Measurements from ENCODE around the gene GPC2. TPM values are rescaled to one million over a fixed set of nuclear protein-coding genes. Genes with fewer than 3 reads are reported as not detected.

Gene GPC2
- total RNA-seq, 1 donor from 2014 or later: 17.0 TPM

DNA sequence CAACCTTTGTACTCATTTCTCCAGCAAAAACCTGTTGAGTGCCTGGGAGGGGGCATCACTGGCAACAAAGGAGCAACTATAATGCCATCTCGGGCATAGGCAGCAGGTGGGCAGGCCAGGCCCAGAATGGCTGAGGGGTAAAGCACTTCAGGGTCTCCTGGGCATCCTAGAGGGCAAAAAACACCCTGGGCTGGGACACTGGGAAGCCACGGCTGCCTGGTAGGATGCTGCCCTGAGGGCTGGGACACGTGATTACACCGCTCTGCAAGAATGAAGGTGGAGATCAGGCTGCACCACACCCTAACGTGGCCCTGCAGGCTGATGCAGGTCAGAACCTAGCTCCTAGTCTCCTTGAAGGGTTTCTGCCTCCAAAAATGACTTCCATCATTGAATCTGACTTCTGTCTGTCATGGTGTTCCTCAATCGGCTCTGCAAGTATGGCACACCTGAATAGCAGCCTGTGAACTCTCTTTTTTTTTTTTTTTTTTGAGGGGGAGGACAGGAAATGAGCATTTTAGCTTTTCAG, 14.1 kb downstream of the GPC2 start:
- H4K20me1 ChIP-seq (ENCODE audit: low read depth): peaks cover under 1% of the 10 kb centered on the region

DNA sequence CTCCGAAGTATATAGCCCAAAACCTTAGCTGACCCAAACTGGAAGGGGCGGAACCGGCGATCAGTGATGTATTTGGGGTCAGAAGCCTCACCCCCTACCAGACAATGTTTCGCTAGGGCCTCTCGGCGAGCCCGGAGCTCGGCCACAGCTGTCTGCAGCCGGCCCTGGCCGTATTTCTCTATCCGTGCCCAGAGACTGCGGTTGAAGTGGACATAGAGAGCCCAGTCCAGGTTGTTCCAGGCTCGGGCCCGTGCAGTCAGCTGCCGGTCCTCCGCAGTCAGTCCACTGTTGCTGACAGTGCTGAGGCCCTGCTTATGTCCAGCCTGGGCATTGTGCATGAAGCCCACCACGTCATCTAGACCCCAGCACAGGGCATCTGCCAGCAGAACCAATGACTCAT, 17.1 kb downstream of the GPC2 start:
- H4K20me1 ChIP-seq (ENCODE audit: low read depth): peaks cover 26% of the 10 kb centered on the region
- Mint-ChIP-seq H3K4me1 (peaks cover 19% of the 10 kb centered on the region), H3K9me3 (no peaks in the 10 kb centered on the region), H3K36me3 (peaks cover 3% of the 10 kb centered on the region), H3K4me3 (peak overlapping the region; percentile 86), H3K27ac (no peak overlapping the region), H3K27me3 (ENCODE audit: insufficient read depth, low read depth) (peaks cover 16% of the 10 kb centered on the region)
- H3K79me2 ChIP-seq (ENCODE audit: low read depth): no peaks in the 10 kb centered on the region
- H3K4me3 ChIP-seq: no peak overlapping the region
- H3K36me3 ChIP-seq: no peaks in the 10 kb centered on the region
- no peak overlapping the region for H2AFZ ChIP-seq (replicated peaks)
- no peak for DNase-seq (ENCODE audit: low spot score)
- TF ChIP-seq EZH2 (IDR thresholded peaks at IDR 0.05): no peak
- TF ChIP-seq EZH2phosphoT487 (IDR thresholded peaks at IDR 0.05): no peak
- TF ChIP-seq, protein P1, sequence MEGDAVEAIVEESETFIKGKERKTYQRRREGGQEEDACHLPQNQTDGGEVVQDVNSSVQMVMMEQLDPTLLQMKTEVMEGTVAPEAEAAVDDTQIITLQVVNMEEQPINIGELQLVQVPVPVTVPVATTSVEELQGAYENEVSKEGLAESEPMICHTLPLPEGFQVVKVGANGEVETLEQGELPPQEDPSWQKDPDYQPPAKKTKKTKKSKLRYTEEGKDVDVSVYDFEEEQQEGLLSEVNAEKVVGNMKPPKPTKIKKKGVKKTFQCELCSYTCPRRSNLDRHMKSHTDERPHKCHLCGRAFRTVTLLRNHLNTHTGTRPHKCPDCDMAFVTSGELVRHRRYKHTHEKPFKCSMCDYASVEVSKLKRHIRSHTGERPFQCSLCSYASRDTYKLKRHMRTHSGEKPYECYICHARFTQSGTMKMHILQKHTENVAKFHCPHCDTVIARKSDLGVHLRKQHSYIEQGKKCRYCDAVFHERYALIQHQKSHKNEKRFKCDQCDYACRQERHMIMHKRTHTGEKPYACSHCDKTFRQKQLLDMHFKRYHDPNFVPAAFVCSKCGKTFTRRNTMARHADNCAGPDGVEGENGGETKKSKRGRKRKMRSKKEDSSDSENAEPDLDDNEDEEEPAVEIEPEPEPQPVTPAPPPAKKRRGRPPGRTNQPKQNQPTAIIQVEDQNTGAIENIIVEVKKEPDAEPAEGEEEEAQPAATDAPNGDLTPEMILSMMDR (IDR thresholded peaks at IDR 0.05): no peak
- no peaks in the 10 kb centered on the region for H3K4me1 ChIP-seq
- H3K9me3 ChIP-seq (ENCODE audit: low read depth): no peaks in the 10 kb centered on the region
- no peak overlapping the region for H3K27ac ChIP-seq
- H3K9ac ChIP-seq: no peak overlapping the region
- H3F3A ChIP-seq (ENCODE audit: low read depth): peaks cover 24% of the 10 kb centered on the region
- H3K4me2 ChIP-seq: no peak overlapping the region
- no peaks in the 10 kb centered on the region for H3K27me3 ChIP-seq

More for the DNA sequence above, 14.1 kb downstream of the GPC2 start:
- H3K4me2 ChIP-seq: no peak overlapping the region
- peaks cover 22% of the 10 kb centered on the region for H3K27me3 ChIP-seq
- H3K4me3 Mint-ChIP-seq: no peak overlapping the region
- H3K4me1 Mint-ChIP-seq: peaks cover 27% of the 10 kb centered on the region
- H2AFZ ChIP-seq (replicated peaks): no peak overlapping the region
- H3K27ac ChIP-seq: no peak overlapping the region
- peaks cover 26% of the 10 kb centered on the region for H3K27me3 Mint-ChIP-seq (ENCODE audit: insufficient read depth, low read depth)
- DNase-seq (ENCODE audit: low spot score): no peak
- peaks cover 22% of the 10 kb centered on the region for H3F3A ChIP-seq (ENCODE audit: low read depth)
- H3K36me3 ChIP-seq: no peaks in the 10 kb centered on the region
- H3K9ac ChIP-seq: no peak overlapping the region
- H3K4me3 ChIP-seq: no peak overlapping the region
- no peaks in the 10 kb centered on the region for H3K9me3 Mint-ChIP-seq
- peaks cover 14% of the 10 kb centered on the region for H3K4me1 ChIP-seq
- no peak for TF ChIP-seq EZH2phosphoT487 (IDR thresholded peaks at IDR 0.05)
- TF ChIP-seq EZH2 (IDR thresholded peaks at IDR 0.05): no peak
- TF ChIP-seq, protein P1 (IDR thresholded peaks at IDR 0.05): no peak
- H3K9me3 ChIP-seq (ENCODE audit: low read depth): no peaks in the 10 kb centered on the region
- no peaks in the 10 kb centered on the region for H3K36me3 Mint-ChIP-seq
- no peaks in the 10 kb centered on the region for H3K79me2 ChIP-seq (ENCODE audit: low read depth)
- peak overlapping the region; percentile 14 for H3K27ac Mint-ChIP-seq

DNA sequence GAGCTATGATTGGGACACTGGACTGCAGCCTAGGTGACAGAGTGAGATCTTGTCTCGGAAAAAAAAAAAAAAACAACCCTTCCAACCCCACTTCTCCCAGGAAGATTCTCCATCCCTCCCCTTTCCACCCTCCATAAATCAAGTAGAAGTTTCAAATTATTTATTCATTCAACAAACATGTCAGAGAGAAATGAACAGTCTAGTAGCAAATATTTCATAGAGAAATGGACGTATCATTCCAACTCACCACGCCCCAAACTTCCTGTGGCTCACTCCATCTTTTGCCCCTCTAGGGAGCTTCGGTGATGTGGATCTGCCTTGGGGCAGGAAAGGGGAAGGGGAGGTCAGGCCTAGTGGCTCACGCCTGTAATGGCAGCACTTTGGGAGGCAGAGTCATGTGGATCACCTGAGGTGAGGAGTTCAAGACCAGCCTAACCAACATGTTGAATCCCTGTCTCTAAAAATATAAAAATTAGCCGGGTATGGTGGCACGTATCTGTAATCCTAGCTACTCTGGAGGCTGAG, 18.0 kb downstream of the GPC2 start:
- H3K36me3 ChIP-seq: no peaks in the 10 kb centered on the region
- peak overlapping the region; percentile 86 for H3K4me3 Mint-ChIP-seq
- peaks cover 19% of the 10 kb centered on the region for H3K4me1 Mint-ChIP-seq
- peaks cover 26% of the 10 kb centered on the region for H4K20me1 ChIP-seq (ENCODE audit: low read depth)
- peak overlapping the region; percentile 40 for H3K27ac ChIP-seq
- no peaks in the 10 kb centered on the region for H3K9me3 ChIP-seq (ENCODE audit: low read depth)
- TF ChIP-seq EZH2phosphoT487 (IDR thresholded peaks at IDR 0.05) (no peak), EZH2 (IDR thresholded peaks at IDR 0.05) (no peak)
- TF ChIP-seq, protein P1 (IDR thresholded peaks at IDR 0.05): no peak
- H2AFZ ChIP-seq (replicated peaks): no peak overlapping the region
- H3K4me2 ChIP-seq: peak overlapping the region; percentile 96
- H3K79me2 ChIP-seq (ENCODE audit: low read depth): no peaks in the 10 kb centered on the region
- no peak overlapping the region for H3K9ac ChIP-seq
- no peaks in the 10 kb centered on the region for H3K9me3 Mint-ChIP-seq
- peaks cover 3% of the 10 kb centered on the region for H3K36me3 Mint-ChIP-seq
- H3F3A ChIP-seq (ENCODE audit: low read depth): peaks cover 24% of the 10 kb centered on the region
- no peaks in the 10 kb centered on the region for H3K27me3 ChIP-seq
- no peak for DNase-seq (ENCODE audit: low spot score)
- no peaks in the 10 kb centered on the region for H3K4me1 ChIP-seq
- peaks cover 16% of the 10 kb centered on the region for H3K27me3 Mint-ChIP-seq (ENCODE audit: insufficient read depth, low read depth)
- H3K27ac Mint-ChIP-seq: peak overlapping the region; percentile 54
- H3K4me3 ChIP-seq: peak overlapping the region; percentile 96
